Liver (tissue), 9 donors: Measurements from ENCODE around the gene RTN4RL2. TPM values are rescaled to one million over a fixed set of nuclear protein-coding genes. Genes with fewer than 3 reads are reported as not detected.

ENCODE experiments used
- DNase-seq: peaks from one replicate; pipeline ENCODE4 v3.0.0-alpha.2; 2017; ENCODE audit warnings: low spot score
- H3K27ac ChIP-seq, 2 donors: one replicate each; pipeline ENCODE4 v1.7.0; 2013; ENCODE audit warnings: inconsistent platforms in 2 of 2, low read length in 2 of 2, control low read depth in 1 of 2, low read depth in 1 of 2, mild to moderate bottlenecking in 1 of 2
- H3K27me3 ChIP-seq, 4 donors: one replicate each; pipeline versions ENCODE4 v1.6.1 to v1.7.0; 2013; ENCODE audit warnings: low read length in 3 of 4, inconsistent platforms in 1 of 4, mild to moderate bottlenecking in 1 of 4, moderate library complexity in 1 of 4; ENCODE audit not compliant: control insufficient read depth in 4 of 4, insufficient read depth in 4 of 4
- H3K36me3 ChIP-seq, 4 donors: one replicate each; pipeline versions ENCODE4 v1.6.1 to v1.7.0; 2013; ENCODE audit warnings: low read length in 3 of 4, mild to moderate bottlenecking in 3 of 4, low read depth in 1 of 4, moderate library complexity in 1 of 4; ENCODE audit not compliant: control insufficient read depth in 4 of 4, insufficient read depth in 3 of 4
- H3K4me1 ChIP-seq, 4 donors: one replicate each; pipeline versions ENCODE4 v1.6.1 to v1.7.0; 2013; ENCODE audit warnings: low read length in 3 of 4, mild to moderate bottlenecking in 3 of 4, moderate library complexity in 1 of 4; ENCODE audit not compliant: control insufficient read depth in 4 of 4, insufficient read depth in 4 of 4
- H3K4me3 ChIP-seq, 3 donors: one replicate each; pipeline versions ENCODE4 v1.6.1 to v1.7.0; 2013; ENCODE audit warnings: low read length in 3 of 3, control low read depth in 1 of 3, low read depth in 1 of 3, mild to moderate bottlenecking in 1 of 3
- H3K9ac ChIP-seq, 2 donors: one replicate each; pipeline ENCODE4 v1.7.0; 2013; ENCODE audit warnings: low read length in 2 of 2, mild to moderate bottlenecking in 2 of 2, moderate library complexity in 2 of 2, control low read depth in 1 of 2, low read depth in 1 of 2
- H3K9me3 ChIP-seq, 4 donors: one replicate each; pipeline versions ENCODE4 v1.6.1 to v1.7.0; 2013; ENCODE audit warnings: low read length in 3 of 4; ENCODE audit not compliant: control insufficient read depth in 4 of 4
- ATF3 ChIP-seq: IDR thresholded peaks from 2 replicates; pipeline ENCODE4 v1.6.1; 2016; ENCODE audit warnings: antibody characterized with exemption
- EGR1 ChIP-seq, 2 donors: IDR thresholded peaks; 2 replicates each; pipeline ENCODE4 v1.6.1; 2016 to 2018; ENCODE audit warnings: antibody characterized with exemption in 2 of 2, low read depth in 2 of 2
- FOXA2 ChIP-seq: IDR thresholded peaks from 2 replicates; pipeline ENCODE4 v1.6.1; 2016; ENCODE audit warnings: antibody characterized with exemption
- GABPA ChIP-seq, 2 donors: IDR thresholded peaks in 1 of 2; conservative IDR thresholded peaks in 1 of 2; 2 replicates each; pipeline ENCODE4 v1.6.1; 2016; ENCODE audit warnings: antibody characterized with exemption in 2 of 2, mild to moderate bottlenecking in 1 of 2, moderate library complexity in 1 of 2
- HNF4G ChIP-seq: IDR thresholded peaks from 2 replicates; pipeline ENCODE4 v1.6.1; 2016; ENCODE audit warnings: antibody characterized with exemption
- JUND ChIP-seq, 2 donors: IDR thresholded peaks; 2 replicates each; pipeline ENCODE4 v1.6.1; 2016; ENCODE audit warnings: antibody characterized with exemption in 2 of 2
- NR2F2 ChIP-seq: IDR thresholded peaks from 2 replicates; pipeline ENCODE4 v1.6.1; 2016; ENCODE audit warnings: antibody characterized with exemption
- RAD21 ChIP-seq, 2 donors: IDR thresholded peaks; 2 replicates each; pipeline ENCODE4 v1.6.1; 2016; ENCODE audit warnings: antibody characterized with exemption in 2 of 2, mild to moderate bottlenecking in 2 of 2
- REST ChIP-seq: IDR thresholded peaks from 2 replicates; pipeline ENCODE4 v1.6.1; 2016; ENCODE audit warnings: antibody characterized with exemption, mild to moderate bottlenecking
- RXRA ChIP-seq, 2 donors: IDR thresholded peaks; 2 replicates each; pipeline ENCODE4 v1.6.1; 2017 to 2018; ENCODE audit warnings: antibody characterized with exemption in 2 of 2, mild to moderate bottlenecking in 1 of 2
- SP1 ChIP-seq: IDR thresholded peaks from 2 replicates; pipeline ENCODE4 v1.6.1; 2018; ENCODE audit warnings: antibody characterized with exemption, mild to moderate bottlenecking
- TAF1 ChIP-seq: conservative IDR thresholded peaks from 2 replicates; pipeline ENCODE4 v1.6.1; 2016; ENCODE audit warnings: antibody characterized with exemption, mild to moderate bottlenecking
- YY1 ChIP-seq: IDR thresholded peaks from 2 replicates; pipeline ENCODE4 v1.6.1; 2016; ENCODE audit warnings: antibody characterized with exemption, mild to moderate bottlenecking
- WGBS: extraction: QIAGEN DNeasy Blood & Tissue Kit; methylation state at CpG from one replicate; pipeline ENCODE4 v1.1.7; 2013; 5-methylcytosine and 5-hydroxymethylcytosine counted together
- polyA plus RNA-seq, 2 donors: library from polyadenylated mRNA; stranded (reverse) in 1 of 2; unstranded in 1 of 2; fragments of 200-250 nt in 1 of 2; fragments of >200 nt in 1 of 2; fragmentation: Nextera tagmentation in 1 of 2; extraction: Ambion mirVana in 1 of 2; gene quantifications; one replicate each; pipeline versions ENCODE4 v1.2.1 to v1.2.3, GENCODE V29; 2013 to 2015
- total RNA-seq, 2 donors: library from RNA; depleted of rRNA; stranded (reverse); fragments of >200 nt; gene quantifications; one replicate each; pipeline ENCODE4 v1.2.3, GENCODE V29; 2014
- TF ChIP-seq, protein P1 (sequence below): IDR thresholded peaks from 2 replicates; pipeline ENCODE4 v1.6.1; 2016; ENCODE audit warnings: antibody characterized with exemption
- TF ChIP-seq, protein P2 (sequence below): IDR thresholded peaks from 2 replicates; pipeline ENCODE4 v1.6.1; 2016; ENCODE audit warnings: antibody characterized with exemption
- donor health status: healthy.
- donor health status: healthy.
- donor health status: healthy.
- donor health status: healthy.
- donor health status: healthy.

The RTN4RL2 gene
- total and polyA plus RNA-seq, 4 donors, result 0.75 to 18.1 (median 3.2) TPM

DNA sequence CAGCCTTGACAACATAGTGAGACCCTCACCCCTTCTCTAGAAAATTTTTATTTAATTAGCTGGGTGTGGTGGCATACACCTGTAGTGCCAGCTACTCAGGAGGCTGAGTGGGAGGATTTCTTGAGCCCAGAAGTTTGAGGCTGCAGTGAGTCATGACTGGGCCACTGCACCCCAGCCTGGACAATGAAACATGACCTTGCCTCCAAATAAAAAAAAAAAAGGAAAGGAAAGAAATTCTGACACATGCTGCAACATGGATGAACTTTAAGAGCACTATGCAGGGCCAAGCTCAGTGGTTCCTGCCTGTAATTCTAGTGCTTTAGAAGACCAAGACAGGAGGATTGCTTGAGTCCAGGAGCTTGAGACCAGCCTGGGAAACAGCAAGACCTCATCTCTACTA lies 42.2 kb upstream of the RTN4RL2 start (continued):
- TF ChIP-seq, protein P1, sequence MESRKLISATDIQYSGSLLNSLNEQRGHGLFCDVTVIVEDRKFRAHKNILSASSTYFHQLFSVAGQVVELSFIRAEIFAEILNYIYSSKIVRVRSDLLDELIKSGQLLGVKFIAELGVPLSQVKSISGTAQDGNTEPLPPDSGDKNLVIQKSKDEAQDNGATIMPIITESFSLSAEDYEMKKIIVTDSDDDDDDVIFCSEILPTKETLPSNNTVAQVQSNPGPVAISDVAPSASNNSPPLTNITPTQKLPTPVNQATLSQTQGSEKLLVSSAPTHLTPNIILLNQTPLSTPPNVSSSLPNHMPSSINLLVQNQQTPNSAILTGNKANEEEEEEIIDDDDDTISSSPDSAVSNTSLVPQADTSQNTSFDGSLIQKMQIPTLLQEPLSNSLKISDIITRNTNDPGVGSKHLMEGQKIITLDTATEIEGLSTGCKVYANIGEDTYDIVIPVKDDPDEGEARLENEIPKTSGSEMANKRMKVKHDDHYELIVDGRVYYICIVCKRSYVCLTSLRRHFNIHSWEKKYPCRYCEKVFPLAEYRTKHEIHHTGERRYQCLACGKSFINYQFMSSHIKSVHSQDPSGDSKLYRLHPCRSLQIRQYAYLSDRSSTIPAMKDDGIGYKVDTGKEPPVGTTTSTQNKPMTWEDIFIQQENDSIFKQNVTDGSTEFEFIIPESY, result no peak
- TF ChIP-seq YY1 (no peak), TAF1 (no peak), FOXA2 (no peak), GABPA (IDR thresholded peaks at IDR 0.05 in 1 of 2, conservative IDR thresholded peaks at IDR 0.05 in 1 of 2) (no peak), SP1 (no peak), NR2F2 (no peak)

- H3K4me1 ChIP-seq, result peaks cover 0 to 15% (median 7%) of the 10 kb centered on the region in 4 donors
- H3K4me3 ChIP-seq, result no peak overlapping the region
- H3K36me3 ChIP-seq, result peaks cover 33 to 74% (median 65%) of the 10 kb centered on the region in 4 donors
- no peak overlapping the region for H3K9ac ChIP-seq
- TF ChIP-seq, protein P1, result no peak
- TF ChIP-seq JUND (IDR thresholded peaks at IDR 0.05), result no peak
- TF ChIP-seq RAD21 (IDR thresholded peaks at IDR 0.05), result no peak
- TF ChIP-seq ATF3, result no peak
- no peaks in the 10 kb centered on the region for H3K9me3 ChIP-seq
- no peaks in the 10 kb centered on the region for H3K27me3 ChIP-seq
- DNase-seq, result no peak
- WGBS, result 78% methylated on average over 3 of the region's 3 CpGs
- H3K27ac ChIP-seq, result no peak overlapping the region
These were observed 41.2 kb upstream of the RTN4RL2 start for GRCh38 chr11:57419146-57419545.

DNA sequence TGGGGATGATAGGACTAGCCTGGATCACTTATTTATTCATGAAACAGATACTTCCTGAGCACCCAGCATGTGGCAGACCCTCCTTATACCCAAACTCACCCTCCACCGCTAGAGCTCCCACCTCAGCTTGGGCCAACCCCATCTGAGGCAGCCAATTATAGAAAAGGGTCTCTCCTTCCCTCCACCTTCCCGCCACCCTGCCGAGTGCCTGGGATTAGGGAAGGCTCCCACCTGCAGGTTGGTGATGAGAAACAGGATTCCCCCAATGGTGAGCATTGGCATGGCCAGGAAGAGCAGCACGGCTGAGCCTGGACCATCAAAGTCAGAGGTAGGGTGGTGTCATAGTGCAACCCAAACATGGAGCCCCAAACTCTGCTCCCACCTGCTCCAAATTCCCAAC lies 39.3 kb upstream of the RTN4RL2 start:
- no peak for DNase-seq
- TF ChIP-seq, protein P1, result no peak
- TF ChIP-seq JUND (IDR thresholded peaks at IDR 0.05), result no peak
- TF ChIP-seq RAD21 (IDR thresholded peaks at IDR 0.05), result no peak
- TF ChIP-seq FOXA2, result no peak
- TF ChIP-seq, protein P2, sequence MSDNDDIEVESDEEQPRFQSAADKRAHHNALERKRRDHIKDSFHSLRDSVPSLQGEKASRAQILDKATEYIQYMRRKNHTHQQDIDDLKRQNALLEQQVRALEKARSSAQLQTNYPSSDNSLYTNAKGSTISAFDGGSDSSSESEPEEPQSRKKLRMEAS, result no peak
- TF ChIP-seq YY1, result no peak
- no peak for TF ChIP-seq TAF1
- TF ChIP-seq GABPA (IDR thresholded peaks at IDR 0.05 in 1 of 2, conservative IDR thresholded peaks at IDR 0.05 in 1 of 2), result no peak
- TF ChIP-seq RXRA (IDR thresholded peaks at IDR 0.05), result no peak
- no peak for TF ChIP-seq EGR1 (IDR thresholded peaks at IDR 0.05; ENCODE audit: low read depth in 2 of 2)
- no peak for TF ChIP-seq REST
- TF ChIP-seq HNF4G, result no peak
- no peak for TF ChIP-seq NR2F2
- no peak for TF ChIP-seq SP1
- no peaks in the 10 kb centered on the region for H3K9me3 ChIP-seq
- no peak overlapping the region for H3K27ac ChIP-seq
- H3K4me1 ChIP-seq, result peaks cover 3 to 32% (median 16%) of the 10 kb centered on the region in 4 donors
- H3K4me3 ChIP-seq, result no peak overlapping the region
- H3K36me3 ChIP-seq, result peaks cover 24 to 58% (median 48%) of the 10 kb centered on the region in 4 donors
- 97% methylated on average over 4 of the region's 4 CpGs for WGBS
- no peaks in the 10 kb centered on the region for H3K27me3 ChIP-seq
- no peak overlapping the region for H3K9ac ChIP-seq
